Stimulated activated CD8-positive, alpha-beta memory T cell treated with anti-CD3 and anti-CD28 coated beads, Interleukin-4, amount 100 ng/mL, for 24 hours (primary cell): ENCODE data around the gene LENG8.
"Not testable (repeated sequence)": the region's sequence is repeated elsewhere in the genome, so short reads cannot be mapped to it uniquely, and the experiment has no call there.

ENCODE experiments used
- DNase-seq: peaks from one replicate; pipeline ENCODE4 v3.0.0-alpha.2; 2020; ENCODE audit warnings: low read depth

The LENG8 gene

DNA sequence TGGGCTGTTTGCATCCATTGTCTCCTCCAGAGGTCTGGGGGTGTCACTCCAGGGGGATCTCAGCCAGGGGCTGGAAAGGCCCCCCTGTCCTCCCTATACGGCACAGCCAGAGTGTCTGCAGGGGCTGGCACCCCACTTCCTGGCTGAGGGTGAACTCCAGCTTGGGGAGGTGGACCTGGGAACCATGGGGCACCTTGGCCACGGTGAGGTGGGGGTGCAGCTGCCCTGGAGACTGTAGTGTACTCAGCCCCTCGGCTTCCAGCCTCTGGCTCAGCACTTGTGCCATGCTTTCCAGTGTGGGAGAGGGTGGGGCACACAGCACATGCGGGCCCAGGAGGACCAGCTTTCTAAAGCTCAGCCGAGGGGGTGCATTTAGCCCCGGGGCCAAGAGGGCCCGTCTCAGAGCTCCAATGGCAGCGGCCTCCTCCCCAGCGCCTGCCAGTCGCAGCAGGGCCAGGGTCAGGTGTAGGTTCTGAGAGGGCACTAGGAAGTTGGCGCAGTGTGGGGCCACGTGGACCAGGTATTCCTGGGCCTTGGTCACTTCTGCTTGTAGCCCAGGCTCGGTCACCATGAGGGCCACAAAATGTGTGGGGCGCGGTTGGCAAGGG lies 13.2 kb downstream of the LENG8 start:
- DNase-seq, result no peak

DNA sequence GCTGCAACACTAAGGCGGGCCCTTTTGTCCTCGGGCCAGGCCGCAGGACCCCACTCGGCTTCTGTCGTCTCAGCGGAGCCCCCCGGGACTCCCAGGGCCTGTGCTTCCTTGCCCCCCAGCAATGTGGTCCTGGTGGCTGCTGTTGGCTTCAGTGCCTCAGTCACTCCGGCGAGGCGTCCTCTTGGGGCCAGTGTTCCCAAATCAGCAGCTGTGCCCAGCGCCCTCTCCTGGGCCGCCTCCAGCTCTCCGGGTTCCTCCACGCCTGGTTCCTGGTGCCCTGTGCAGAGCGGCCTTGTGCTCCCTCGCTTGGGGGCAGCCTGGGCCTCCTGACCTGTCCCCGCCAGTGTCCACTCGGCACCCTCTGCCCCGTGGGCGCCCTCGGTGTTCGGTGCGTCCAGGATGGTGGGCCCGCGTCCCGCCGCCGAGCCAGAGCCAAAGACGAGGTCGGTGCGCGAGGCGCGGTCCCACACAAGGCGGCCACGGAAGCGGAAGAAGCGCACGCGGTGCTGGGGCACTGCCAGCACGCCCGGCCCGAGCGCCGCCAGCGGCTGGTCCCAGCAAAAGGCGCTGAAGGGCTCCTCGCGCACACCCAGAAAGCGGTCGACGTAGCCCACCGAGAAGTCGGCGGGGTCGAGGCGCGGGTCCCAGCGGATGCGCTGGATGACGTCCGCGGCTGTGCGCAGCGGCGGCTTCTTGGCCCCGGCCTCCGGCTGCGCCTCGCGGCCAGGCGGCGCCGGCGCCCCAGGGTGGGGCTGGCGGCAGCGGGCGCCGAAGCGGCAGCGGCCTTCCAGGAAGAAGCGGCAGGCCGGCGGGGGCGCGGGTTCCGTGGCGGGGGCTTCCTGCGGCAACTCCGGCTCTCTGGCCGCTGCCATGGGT lies 13.9 kb downstream of the LENG8 start:
- no peak for DNase-seq

DNA sequence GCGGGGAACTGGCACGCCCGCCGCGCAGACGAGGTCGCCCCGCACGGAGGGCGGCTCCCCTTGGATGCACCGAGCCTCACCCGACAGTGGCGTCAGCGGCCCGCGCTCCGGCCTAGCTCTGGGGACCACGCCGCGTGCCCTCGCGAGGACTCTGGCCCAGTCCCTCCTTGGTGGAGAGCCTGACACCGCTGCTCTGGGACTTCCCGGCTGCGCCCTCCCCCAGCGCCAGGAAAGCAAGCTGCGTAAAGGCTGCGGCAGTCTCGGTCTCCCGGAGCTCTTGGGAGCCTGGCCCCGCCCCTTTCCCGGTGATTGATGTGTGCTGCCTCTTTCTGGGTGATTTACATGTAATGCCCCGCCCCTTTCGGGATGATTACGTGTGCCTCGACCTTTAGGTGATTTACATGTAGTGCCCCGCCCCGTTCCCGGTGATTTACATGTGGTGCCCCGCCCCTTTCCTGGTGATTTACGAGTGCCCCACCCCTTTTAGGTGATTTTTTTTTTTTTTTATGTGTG lies 14.6 kb downstream of the LENG8 start, which contains the start of gene LENG9:
Gene LENG9, minus strand, starts transcription at position 248 of the 513 bp plus-strand sequence. CDS start 252 bp downstream, outside the sequence.
- DNase-seq, result peak; percentile 88

DNA sequence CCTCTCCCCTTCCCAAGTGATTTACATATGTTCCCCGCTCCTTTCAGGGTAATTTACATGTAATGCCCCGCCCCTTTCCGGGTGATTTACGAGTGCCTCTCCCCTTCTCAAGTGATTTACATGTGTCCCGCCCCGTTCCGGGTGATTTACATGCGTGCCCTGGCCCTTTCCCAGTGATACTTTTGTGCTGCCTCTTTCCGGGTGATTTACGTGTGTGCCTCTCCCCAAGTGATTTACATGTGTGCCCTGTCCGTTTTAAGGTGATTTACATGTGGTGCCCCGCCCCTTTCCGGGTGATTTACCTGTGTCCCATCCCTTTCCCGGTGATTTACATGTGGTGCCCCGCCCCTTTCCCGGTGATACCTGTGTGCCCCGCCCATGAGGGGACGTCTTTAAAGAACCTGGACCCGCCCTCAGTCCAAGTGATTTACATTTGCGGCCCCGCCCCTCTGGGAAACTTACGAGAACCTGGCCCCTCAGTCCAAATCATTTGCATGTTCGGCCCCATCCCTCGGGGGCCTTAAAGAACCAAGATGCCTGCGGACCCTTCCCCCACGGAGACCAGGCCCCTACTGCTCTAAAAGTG lies 15.1 kb downstream of the LENG8 start:
- peak; percentile 60 for DNase-seq

DNA sequence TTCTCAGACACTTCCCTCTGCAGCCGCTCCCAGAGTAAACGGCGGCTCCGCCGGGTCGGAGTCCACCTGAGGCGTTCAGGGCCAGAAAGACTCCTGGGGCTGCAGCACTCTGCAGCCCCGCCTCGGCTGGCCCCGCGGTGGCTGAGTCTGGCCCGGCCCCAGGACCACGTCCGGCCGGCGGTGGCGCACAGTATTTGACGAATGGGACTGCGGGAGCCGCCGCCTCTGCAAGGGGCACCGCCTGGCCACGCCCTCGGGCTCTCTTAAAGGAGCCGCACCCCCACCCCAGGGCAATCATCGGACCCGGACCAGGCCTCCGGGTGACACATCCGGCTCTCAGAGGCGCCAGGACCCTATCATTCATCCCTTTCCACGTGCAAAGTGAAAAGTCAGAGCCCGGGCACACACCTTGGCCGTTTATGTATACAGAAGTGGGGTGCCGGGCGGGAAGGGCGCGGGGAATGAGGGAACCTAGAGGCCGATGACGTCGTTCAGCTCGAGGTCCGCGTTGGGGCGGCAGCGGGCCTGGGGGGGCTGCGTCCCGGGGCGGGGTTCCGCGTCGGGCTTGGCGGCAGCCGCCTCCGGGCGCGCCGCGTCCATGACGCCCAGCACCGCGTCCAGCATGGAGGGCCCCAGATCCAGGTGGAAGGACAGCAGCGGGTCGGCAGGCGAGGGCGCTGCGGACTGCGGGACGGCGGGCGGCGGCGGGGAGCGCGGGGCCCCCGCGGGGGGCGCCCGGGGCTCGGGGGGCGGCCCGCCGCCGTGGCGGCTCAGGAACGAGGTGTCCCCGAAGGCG lies 15.8 kb downstream of the LENG8 start:
- DNase-seq, result peak; percentile 72

DNA sequence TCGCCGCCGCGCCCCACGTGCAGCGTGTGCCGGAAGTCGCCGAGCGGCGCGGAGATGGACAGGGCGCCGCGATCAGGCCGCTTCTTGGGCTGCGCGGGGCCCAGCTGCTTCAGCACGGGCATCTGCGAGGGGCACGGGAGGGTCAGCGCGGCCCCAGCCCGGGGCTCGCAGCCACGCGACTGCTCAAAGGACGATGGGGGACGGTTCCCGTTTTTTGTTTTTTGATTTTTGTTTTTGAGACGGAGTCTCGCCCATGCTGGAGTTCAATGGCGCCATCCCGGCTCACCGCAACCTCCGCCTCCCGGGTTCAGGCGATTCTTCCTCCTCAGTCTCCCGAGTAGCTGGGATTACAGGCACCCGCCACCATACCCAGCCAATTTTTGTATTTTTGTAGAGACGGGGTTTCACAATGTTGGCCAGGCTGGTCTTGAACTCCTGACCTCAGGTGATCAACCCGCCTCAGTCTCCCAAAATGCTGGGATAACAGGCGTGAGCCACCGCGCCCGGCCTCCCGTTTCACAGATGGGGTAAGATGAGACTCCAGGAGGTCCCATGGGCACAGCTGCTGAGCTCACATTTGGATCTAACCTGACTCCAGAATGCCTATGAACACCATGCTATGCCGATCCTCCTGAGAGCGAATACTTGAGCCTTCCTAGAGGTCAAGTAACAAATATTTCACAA lies 16.6 kb downstream of the LENG8 start:
- no peak for DNase-seq

DNA sequence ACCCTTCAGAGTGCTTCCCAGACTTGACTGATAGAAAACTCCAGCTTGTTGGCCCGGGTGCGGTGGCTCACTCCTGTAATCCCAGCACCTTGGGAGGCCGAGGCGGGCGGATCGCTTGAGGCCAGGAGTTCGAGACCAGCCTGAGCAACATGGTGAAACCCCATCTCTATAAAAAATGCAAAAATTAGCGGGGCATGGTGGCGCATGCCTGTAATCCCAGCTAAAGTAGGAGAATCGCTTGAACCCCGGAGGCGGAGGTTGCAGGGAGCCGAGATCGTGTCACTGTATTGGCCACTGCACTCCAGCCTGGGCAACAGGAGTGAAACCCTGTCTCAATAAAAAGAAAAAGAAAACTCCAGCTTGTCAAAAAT lies 17.1 kb downstream of the LENG8 start:
- not testable (repeated sequence) for DNase-seq

DNA sequence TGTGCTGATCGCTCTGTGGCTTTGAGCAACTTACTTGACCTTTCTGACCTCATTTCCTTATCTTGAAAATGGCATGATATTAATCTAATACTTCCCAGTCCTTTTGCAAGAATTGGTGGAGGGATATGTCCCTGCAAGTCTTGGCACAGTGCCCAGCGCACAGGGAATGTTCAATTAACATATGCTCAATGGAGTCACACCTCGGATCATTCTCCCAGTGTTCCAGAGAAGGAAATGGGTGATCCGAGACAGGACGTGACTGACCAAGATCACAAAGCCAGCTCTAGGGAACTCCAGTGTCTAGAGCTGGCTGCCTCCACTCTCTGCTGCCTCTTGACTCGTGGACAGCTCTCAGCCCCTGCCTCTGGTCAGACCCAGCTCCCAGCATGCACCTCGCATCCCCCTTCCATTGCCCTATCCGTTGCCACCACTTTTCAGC lies 20.5 kb downstream of the LENG8 start:
- no peak for DNase-seq

DNA sequence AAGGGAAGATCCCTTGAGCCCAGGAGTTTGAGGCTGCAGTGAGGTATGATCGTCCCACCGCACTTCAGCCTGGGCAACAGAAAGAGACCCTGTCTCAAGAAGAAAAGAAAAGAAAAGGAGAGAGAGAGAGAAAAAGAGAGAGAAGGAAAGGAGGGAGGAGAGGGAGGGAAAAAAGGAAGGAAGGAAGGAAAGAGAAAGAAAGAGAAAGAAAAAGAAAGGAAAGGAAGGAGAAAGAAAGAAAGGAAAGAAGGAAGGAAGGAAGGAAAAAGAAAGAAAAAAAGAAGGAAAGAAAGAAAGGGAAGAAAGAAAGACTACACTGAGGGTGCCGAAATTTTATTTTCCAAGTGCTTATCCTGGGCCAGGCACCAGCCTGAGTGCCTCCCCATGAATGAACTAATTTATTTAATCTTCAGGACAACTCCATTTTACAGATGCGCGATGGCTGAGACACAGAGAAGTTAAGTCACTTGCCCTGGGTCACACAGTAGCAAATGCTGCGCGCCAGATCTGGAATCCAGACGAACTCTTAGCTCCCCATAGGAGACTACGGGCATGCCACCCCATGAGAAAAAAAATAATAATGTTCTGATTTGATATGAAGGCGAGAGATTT lies 21.4 kb downstream of the LENG8 start:
- no peak for DNase-seq

DNA sequence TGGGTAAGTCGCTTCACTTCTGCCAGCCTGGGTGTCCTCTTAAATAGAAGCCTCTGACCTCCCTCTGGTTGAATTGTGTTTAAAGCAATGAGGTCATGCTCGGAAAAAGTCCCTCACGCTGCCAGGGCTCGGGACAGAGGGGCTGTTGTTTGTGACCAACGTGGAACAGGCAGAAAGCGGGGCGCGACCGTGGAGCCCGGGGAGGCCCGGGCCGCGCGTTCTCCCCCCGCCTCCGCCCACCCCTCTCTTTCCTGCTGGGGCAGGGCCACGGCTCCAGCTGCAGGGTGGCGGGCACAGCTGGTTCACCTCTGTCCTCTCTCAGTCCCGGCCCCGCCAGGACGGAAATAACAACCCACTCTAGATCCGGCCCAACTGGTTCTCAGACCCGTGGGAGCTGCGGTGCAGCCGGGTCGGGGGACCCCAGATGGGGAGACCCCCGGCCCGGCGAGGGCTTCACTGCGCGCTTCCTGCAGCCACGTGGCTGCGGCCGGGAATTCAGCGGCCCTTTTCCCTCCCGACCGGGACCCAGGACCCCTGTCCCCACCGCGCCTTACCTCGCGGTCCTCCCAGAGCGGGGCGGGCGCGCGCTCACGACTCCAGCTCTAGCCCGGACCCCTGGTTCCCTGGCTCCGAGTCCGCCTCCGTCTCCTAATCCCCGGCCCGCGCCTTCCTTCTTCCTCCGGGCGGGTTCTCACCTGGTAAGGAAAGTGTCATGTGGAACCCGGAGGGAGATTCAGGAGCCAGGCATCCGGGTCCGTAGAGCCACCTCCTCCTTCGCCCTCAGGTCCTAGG lies 22.2 kb downstream of the LENG8 start:
- DNase-seq, result no peak

DNA sequence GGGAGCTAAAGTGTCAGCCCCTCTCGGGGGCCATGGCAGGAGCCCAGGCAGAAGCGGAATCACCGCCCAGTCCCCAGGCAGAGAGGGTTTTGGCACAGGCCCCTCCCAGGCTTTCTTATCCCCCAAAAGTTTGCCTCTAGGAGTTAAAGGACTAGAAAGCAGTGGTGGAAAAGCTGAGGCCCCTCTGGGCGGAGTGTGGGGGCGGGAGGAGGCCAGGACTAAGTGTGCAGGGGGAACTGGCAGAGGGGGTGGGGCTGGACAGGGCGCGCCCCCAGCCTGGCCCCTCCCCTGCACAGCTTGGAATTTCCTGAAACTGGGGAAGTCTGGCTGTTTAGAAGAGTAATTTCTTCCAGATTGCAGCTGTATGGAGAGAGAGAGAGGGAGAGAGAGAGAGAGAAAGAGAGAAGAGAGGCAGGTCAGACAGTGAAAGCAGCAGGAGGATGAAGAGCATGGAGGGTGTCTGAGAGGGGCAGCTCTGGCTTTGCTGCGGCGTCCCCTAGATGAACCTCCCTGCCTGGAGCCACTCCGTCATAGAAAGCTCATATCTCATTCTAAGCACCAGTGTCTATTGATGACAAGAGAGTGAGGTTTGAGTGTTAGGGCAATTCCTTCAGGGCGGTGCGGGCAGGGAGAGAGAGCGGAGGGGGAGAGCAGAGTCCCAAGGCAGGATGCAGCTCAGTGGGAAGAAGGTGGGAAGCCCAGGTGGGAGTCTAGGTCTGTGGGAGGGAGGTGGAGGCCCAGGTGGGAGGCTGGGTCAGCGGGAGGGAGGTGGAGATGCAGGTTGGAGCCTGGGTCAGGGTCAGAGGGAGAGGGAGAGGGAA lies 24.3 kb downstream of the LENG8 start, which contains the start of gene CDC42EP5:
Gene CDC42EP5, minus strand, starts transcription at position 226 of the 821 bp plus-strand sequence. CDS start 7,749 bp downstream, outside the sequence.
- DNase-seq, result no peak

DNA sequence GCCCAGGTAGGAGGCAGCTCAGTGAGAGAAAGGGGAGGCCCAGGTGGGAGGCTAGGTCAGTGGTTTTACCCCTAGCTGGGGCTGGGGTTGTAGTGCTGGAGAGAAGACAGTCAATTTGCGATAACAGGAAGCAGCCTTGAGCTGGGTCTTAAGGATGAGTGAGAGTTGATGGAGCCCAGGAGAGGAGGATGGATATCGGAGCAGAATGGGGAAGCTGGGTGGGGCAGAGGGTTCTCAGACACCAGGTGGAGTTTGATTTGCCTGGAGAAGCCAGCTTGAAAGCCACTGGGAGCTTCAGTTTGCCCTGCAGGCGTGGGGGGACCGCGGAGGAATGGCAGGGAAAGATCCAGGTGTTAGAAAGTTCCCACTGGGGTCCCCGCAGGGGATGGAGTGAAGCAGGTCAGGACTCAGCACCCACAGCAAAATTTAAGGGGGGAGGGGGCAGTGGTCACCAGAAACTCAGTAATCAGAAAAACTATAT lies 24.9 kb downstream of the LENG8 start:
- DNase-seq, result no peak

DNA sequence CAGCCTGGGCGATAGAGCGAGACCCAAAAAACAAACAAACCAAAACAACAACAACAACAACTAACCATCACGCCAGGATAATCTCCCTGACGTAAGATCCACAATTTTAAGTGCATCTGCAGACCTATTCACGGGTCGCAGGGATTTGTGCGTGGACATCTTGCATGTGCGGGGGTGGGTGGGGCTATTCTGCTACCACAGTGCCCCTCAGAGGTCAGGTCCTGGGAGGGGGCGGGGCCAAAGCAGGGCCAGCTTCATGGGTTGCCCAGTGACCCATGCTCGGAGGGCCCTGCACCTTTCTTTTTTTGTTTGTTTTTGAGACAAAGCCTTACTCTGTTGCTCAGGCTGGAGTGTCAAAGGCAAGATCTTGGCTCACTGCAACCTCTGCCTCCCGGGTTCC lies 26.7 kb downstream of the LENG8 start:
- DNase-seq, result no peak

DNA sequence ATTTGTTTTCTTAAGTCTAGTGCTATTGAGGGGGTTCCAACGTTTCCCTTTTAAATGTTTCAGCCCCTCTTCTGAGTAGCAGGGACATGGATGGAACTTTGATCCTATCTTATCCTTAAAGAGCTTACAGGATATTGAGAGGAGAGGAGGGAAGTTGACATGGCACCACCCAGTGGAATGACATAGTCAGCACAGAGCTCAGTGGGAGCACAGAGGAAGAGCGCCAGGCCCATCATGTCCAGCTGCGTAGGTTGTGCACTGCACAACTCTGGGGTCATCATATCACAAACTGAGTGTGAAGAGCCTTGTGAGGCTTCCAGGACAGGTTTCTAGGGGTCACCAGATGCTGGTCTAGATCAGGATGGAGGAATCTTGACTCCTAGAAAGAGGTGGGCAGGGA lies 28.7 kb downstream of the LENG8 start:
- DNase-seq, result no peak

DNA sequence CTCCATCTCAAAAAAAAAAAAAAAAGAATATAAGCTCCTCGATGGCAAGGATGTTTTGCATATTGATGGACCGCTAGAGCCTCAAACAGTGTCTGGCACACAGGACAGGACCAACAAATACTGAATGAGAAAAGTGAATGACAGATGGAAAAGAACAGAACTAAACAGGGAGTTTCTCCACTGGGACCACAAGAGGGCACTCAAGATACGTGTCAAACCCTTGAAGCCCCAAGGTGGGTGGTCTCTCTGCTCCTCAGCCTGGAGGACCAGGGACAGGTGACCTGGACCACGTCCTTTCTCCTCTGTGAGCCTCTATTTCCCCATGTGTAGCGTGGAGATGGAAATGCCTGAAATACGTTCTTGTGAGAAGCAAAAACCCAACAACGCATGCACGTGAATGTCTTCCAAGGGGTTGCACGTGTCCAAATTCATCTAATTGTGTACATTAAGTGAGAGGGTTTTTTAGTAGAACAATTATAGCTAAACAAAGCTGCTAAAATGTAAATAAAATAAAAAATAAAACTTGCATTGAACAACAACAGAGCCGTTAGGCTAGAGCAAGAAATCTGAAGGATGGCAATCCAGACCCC lies 29.8 kb downstream of the LENG8 start:
- DNase-seq, result no peak

DNA sequence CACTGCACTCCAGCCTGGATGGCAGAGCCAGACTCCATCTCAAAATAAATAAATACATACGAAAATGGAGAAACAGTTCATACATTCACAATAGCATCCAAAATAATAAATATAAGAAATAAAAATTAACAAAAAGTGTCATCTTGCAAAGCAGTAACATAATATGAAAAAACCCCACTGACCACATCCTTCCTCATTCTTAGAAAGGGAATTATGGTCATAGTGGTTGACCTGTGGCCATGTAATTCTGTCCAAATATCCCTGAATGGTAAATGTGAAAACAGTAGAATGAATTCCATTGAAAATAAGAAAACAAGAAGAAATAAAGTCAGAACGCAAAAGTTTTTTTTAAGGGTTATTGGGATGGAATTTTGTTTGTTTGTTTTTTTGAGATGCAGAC lies 31.1 kb downstream of the LENG8 start:
- no peak for DNase-seq

DNA sequence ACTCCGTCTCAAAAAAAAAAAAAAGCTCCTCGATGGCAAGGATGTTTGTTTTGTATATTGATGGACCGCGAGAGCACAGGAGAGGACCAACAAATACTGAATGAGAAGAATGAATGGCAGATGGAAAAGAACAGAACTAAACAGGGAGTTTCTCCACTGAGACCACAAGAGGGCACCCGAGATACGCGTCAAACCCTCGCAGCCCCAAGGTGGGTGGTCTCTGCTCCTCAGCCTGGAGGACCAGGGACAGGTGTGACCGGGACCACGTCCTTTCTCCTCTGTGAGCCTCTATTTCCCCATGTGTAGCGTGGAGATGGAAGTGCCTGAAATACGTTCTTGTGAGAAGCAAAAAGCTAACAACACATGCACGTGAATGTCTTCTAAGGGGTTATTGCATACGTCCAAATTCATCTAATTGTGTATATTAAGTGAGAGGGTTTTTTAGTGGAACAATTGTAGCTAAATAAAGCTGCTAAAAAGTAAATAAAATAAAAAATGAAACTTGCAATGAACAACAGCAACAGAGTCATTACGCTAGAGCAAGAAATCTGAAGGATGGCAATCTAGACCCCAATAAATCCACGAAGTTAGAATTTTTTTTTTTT lies 32.4 kb downstream of the LENG8 start:
- DNase-seq, result no peak

DNA sequence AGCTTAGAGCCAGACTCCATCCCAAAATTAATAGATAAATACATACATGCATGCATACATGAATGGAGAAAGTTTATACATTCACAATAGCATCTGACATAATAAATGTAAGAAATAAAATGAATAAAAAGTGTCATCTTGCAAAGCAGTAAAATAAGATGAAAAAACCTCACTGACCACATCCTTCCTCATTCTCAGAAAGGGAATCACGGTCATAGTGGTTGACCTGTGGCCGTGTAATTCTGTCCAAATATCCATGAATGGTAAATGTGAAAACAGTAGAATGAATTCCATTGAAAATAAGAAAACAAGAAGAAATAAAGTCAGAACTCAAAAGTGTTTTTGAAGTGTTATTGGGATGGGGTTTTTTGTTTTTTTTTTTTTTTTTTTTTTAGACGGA lies 33.9 kb downstream of the LENG8 start:
- no peak for DNase-seq
